Measurements from ENCODE around the gene HSPA12A. TPM values are rescaled to one million over a fixed set of nuclear protein-coding genes. Genes with fewer than 3 reads are reported as not detected.

HSPA12A gene
- total and polyA plus RNA-seq, 9 of the 15 experiments (the other 6 are each of a cell fraction or from before 2014, with no cell fraction given): 0.01 to 0.18 (median 0.04) TPM; not detected in 4

DNA sequence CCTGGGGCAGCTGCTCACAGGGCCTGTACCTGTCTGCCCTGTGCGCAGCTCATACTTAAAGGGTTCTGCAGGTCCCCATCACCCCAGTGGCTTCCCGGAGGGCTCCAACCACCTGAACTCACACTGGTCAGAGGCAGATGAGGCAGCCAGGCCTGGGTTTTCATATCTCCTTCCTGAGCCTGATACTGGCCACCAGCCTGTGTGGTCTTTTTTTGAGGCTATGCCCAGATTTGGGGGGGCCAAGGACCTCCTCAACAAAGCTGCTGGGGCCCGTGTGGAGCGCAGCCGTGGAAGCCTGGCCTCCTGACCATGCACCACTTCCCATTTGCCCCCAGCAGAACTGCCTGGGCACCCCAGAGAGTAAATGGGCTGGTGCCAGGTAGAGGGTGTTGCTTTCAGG is 95.9 kb downstream of the HSPA12A start:
- Histone ChIP-seq H3K27ac (ENCODE audit: extremely low read depth, low read depth, low read length) (no peak overlapping the region), H3K4me2 (ENCODE audit: insufficient read depth, low read length) (no peak overlapping the region), H3K9me1 (ENCODE audit: control insufficient read depth, insufficient read depth, low read length) (no peaks in the 10 kb centered on the region), H3K36me3 (ENCODE audit: control insufficient read depth, insufficient read depth, low read length) (no peaks in the 10 kb centered on the region), H4K20me1 (replicated peaks; ENCODE audit: control insufficient read depth, insufficient read depth, low read length) (no peaks in the 10 kb centered on the region), H2AFZ (ENCODE audit: low read depth, low read length) (no peak overlapping the region), H3K4me3 (no peak overlapping the region), H3K79me2 (ENCODE audit: control insufficient read depth, insufficient read depth, low read length) (no peaks in the 10 kb centered on the region), H3K9me3 (replicated peaks; ENCODE audit: control insufficient read depth, insufficient read depth, low read depth, low read length) (no peaks in the 10 kb centered on the region), H3K4me1 (replicated peaks in 1 of 2; ENCODE audit: control insufficient read depth in 2 of 2, insufficient read depth in 2 of 2, low read length in 2 of 2) (no peaks in the 10 kb centered on the region), H3K27me3 (ENCODE audit: control insufficient read depth in 2 of 2, insufficient read depth in 2 of 2, low read length in 2 of 2) (no peaks in the 10 kb centered on the region), H3K9ac (ENCODE audit: insufficient read depth in 1 of 2, low read depth in 2 of 2, low read length in 2 of 2) (no peak overlapping the region)
- CTCF ChIA-PET (ENCODE audit: low intra/inter-chr PET ratio): no interaction called here
- POLR2A ChIA-PET: no interaction called here
- ATAC-seq: no peak
- BruUV-seq (replicated peaks): no TSS peak
- intact Hi-C loops (cut with micrococcal nuclease) (no loop called here), in situ Hi-C loops (cut with MboI) (no loop called here)
- no peak for DNase-seq (ENCODE audit: extremely low read depth in 1 of 4, low spot score in 3 of 4)
- 0% methylated on average over 3 of the region's 5 CpGs for WGBS (ENCODE audit: insufficient coverage, low coverage, missing lambda C conversion rate)
- FAIRE-seq: no peak
- TF ChIP-seq KLF6 (CRISPR knock-in tag; IDR thresholded peaks at IDR 0.05; ENCODE audit: borderline replicate concordance) (no peak), ZNF316 (IDR thresholded peaks at IDR 0.05) (no peak), TRIM25 (IDR thresholded peaks at IDR 0.05; ENCODE audit: borderline replicate concordance) (no peak), KLF10 (CRISPR knock-in tag; IDR thresholded peaks at IDR 0.05) (no peak), DDX20 (tag; IDR thresholded peaks at IDR 0.05; ENCODE audit: low read depth) (no peak), KDM5B (IDR thresholded peaks at IDR 0.05; ENCODE audit: insufficient replicate concordance, low read depth, low read length) (no peak), MTA2 (IDR thresholded peaks at IDR 0.05; ENCODE audit: low read depth) (no peak), TAF15 (IDR thresholded peaks at IDR 0.05; ENCODE audit: low read depth, low read length) (no peak), RBM22 (IDR thresholded peaks at IDR 0.05; ENCODE audit: low read depth, low read length, poor library complexity, severe bottlenecking) (no peak), NR2C2 (CRISPR knock-in tag; IDR thresholded peaks at IDR 0.05) (no peak), NR2C2 (tag; IDR thresholded peaks at IDR 0.05) (no peak), ARID2 (IDR thresholded peaks at IDR 0.05) (no peak), POLR2B (IDR thresholded peaks at IDR 0.05; ENCODE audit: low read depth, partially characterized antibody) (no peak)
- TF ChIP-seq, protein P1, sequence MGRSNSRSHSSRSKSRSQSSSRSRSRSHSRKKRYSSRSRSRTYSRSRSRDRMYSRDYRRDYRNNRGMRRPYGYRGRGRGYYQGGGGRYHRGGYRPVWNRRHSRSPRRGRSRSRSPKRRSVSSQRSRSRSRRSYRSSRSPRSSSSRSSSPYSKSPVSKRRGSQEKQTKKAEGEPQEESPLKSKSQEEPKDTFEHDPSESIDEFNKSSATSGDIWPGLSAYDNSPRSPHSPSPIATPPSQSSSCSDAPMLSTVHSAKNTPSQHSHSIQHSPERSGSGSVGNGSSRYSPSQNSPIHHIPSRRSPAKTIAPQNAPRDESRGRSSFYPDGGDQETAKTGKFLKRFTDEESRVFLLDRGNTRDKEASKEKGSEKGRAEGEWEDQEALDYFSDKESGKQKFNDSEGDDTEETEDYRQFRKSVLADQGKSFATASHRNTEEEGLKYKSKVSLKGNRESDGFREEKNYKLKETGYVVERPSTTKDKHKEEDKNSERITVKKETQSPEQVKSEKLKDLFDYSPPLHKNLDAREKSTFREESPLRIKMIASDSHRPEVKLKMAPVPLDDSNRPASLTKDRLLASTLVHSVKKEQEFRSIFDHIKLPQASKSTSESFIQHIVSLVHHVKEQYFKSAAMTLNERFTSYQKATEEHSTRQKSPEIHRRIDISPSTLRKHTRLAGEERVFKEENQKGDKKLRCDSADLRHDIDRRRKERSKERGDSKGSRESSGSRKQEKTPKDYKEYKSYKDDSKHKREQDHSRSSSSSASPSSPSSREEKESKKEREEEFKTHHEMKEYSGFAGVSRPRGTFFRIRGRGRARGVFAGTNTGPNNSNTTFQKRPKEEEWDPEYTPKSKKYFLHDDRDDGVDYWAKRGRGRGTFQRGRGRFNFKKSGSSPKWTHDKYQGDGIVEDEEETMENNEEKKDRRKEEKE (IDR thresholded peaks at IDR 0.05; ENCODE audit: borderline replicate concordance in 1 of 2, control insufficient read depth in 1 of 2, low read depth in 2 of 2, low read length in 1 of 2): no peak
- TF ChIP-seq, protein P2, sequence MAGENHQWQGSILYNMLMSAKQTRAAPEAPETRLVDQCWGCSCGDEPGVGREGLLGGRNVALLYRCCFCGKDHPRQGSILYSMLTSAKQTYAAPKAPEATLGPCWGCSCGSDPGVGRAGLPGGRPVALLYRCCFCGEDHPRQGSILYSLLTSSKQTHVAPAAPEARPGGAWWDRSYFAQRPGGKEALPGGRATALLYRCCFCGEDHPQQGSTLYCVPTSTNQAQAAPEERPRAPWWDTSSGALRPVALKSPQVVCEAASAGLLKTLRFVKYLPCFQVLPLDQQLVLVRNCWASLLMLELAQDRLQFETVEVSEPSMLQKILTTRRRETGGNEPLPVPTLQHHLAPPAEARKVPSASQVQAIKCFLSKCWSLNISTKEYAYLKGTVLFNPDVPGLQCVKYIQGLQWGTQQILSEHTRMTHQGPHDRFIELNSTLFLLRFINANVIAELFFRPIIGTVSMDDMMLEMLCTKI (IDR thresholded peaks at IDR 0.05; ENCODE audit: partially characterized antibody): no peak
- TF ChIP-seq, protein P3, sequence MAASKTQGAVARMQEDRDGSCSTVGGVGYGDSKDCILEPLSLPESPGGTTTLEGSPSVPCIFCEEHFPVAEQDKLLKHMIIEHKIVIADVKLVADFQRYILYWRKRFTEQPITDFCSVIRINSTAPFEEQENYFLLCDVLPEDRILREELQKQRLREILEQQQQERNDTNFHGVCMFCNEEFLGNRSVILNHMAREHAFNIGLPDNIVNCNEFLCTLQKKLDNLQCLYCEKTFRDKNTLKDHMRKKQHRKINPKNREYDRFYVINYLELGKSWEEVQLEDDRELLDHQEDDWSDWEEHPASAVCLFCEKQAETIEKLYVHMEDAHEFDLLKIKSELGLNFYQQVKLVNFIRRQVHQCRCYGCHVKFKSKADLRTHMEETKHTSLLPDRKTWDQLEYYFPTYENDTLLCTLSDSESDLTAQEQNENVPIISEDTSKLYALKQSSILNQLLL (CRISPR knock-in tag; IDR thresholded peaks at IDR 0.05; ENCODE audit: borderline replicate concordance): no peak

All from K562 (cell line).